Mucosa of stomach (tissue), 1 donor: ENCODE measurements around the gene GABRR2.
"Not testable (repeated sequence)": the region's sequence is repeated elsewhere in the genome, so short reads cannot be mapped to it uniquely, and the experiment has no call there.

ENCODE experiments used
- H3K27me3 ChIP-seq: one replicate; pipeline ENCODE4 v1.7.0; 2013; ENCODE audit warnings: mild to moderate bottlenecking, low read length; ENCODE audit not compliant: control insufficient read depth, insufficient read depth
- H3K36me3 ChIP-seq: one replicate; pipeline ENCODE4 v1.7.0; 2013; ENCODE audit warnings: low read length; ENCODE audit not compliant: control insufficient read depth, insufficient read depth
- H3K4me1 ChIP-seq: one replicate; pipeline ENCODE4 v1.7.0; 2013; ENCODE audit warnings: mild to moderate bottlenecking, low read length; ENCODE audit not compliant: control insufficient read depth, insufficient read depth
- H3K4me3 ChIP-seq: one replicate; pipeline ENCODE4 v1.7.0; 2013; ENCODE audit warnings: low read length
- H3K9ac ChIP-seq: one replicate; pipeline ENCODE4 v1.7.0; 2013; ENCODE audit warnings: mild to moderate bottlenecking, low read length, moderate library complexity
- H3K9me3 ChIP-seq: one replicate; pipeline ENCODE4 v1.7.0; 2013; ENCODE audit warnings: mild to moderate bottlenecking, low read length, moderate library complexity; ENCODE audit not compliant: control insufficient read depth
- donor health status: Pancreatic carcinoma.

The GABRR2 gene

DNA sequence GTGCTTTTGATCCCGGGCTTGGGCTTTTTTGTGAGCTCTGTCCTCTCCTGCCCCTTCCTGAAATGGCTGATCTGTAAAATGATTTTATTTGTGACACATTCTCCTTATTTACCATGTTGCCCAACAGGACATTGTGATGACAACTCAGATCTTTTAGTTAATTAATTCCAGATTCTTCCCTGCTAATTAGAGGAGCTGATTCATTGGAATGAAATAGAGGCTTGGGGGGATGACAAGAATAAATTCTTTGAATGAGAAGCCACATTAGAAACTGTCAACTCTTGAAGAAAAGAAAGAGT is 71.8 kb downstream of the GABRR2 start:
- H3K27me3 ChIP-seq: no peaks in the 10 kb centered on the region
- H3K36me3 ChIP-seq: no peaks in the 10 kb centered on the region
- H3K4me3 ChIP-seq: no peak overlapping the region
- H3K9me3 ChIP-seq: no peaks in the 10 kb centered on the region
- H3K4me1 ChIP-seq: no peaks in the 10 kb centered on the region
- H3K9ac ChIP-seq: no peak overlapping the region

DNA sequence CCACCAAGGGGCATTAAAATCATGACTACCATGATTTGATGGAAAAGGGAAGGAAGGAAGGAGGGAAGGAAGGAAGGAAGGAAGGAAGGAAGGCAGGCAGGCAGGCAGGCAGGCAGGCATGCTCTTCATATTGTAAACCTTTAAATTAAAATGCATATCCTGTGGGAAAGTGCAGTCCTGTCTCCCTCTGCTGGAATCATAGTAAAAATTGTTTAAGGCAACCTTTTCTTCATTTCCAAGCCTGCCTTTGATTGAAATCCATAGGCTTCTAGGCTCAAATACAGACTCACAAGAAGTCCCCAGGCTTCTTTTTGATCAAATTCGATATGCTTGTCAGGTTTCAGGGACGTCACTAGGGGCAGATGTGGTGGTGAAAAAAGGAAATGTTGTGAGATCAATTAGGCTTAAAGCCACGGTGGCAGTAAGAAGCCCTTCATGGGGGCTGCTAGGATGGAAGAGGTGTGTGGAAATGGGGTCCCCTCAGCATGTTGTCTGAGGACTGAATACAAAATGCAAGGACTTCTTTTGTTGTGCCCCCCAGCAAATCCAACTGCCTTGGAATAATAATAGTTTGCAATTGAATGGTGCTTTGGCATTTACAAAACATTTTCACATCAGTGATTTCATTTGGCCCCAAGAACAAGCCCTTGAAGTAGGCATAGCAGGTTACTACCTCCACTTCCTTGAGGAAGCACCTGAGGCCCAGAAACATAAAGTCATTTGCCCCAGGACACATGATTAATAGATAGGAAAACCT is 72.3 kb downstream of the GABRR2 start:
- H3K9me3 ChIP-seq: no peaks in the 10 kb centered on the region
- H3K4me3 ChIP-seq: no peak overlapping the region
- H3K9ac ChIP-seq: no peak overlapping the region
- no peaks in the 10 kb centered on the region for H3K27me3 ChIP-seq
- no peaks in the 10 kb centered on the region for H3K36me3 ChIP-seq
- H3K4me1 ChIP-seq: no peaks in the 10 kb centered on the region

DNA sequence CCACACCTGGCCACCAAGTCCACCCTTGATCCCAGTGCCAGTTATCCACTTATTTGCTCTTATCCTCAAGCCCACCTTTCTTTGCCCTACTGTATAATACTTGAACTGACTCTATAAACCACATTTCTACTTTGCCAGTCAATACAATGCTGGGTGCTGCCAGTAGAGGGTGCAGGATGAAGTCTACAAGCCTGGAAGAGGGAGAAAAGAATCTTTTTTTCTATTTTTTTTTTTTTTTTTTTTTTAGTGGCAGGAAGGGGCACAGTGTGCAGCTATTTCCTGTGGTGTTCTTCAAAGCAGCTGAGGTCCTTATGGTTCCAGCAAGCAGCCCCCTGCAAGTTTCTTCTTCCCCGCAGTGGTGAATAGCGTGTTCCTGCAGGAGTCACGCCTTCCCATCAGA is 75.8 kb downstream of the GABRR2 start:
- no peaks in the 10 kb centered on the region for H3K4me1 ChIP-seq
- H3K4me3 ChIP-seq: no peak overlapping the region
- no peaks in the 10 kb centered on the region for H3K27me3 ChIP-seq
- H3K9me3 ChIP-seq: no peaks in the 10 kb centered on the region
- H3K9ac ChIP-seq: no peak overlapping the region
- no peaks in the 10 kb centered on the region for H3K36me3 ChIP-seq

DNA sequence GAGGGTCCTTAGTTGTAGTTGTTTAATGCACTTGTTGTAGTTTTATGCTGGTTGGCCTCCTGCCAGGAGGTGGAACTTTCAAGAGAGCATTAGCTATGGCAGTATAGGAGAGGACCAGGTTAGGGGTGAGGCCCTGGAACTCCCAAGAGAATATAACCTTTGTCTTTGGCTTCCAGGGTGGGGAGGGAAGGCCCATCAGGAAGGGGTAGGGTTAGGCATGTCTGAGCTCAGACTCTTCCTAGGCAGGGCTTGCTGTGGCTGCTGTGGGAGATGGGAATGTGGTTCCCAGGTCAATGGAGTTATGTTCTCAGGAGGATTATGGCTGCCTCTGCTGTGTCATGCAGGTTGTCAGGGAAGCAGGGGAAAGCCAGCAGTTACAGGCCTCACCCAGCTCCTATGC is 77.9 kb downstream of the GABRR2 start:
- no peaks in the 10 kb centered on the region for H3K9me3 ChIP-seq
- no peak overlapping the region for H3K9ac ChIP-seq
- H3K36me3 ChIP-seq: no peaks in the 10 kb centered on the region
- no peak overlapping the region for H3K4me3 ChIP-seq
- H3K4me1 ChIP-seq: no peaks in the 10 kb centered on the region
- H3K27me3 ChIP-seq: no peaks in the 10 kb centered on the region

DNA sequence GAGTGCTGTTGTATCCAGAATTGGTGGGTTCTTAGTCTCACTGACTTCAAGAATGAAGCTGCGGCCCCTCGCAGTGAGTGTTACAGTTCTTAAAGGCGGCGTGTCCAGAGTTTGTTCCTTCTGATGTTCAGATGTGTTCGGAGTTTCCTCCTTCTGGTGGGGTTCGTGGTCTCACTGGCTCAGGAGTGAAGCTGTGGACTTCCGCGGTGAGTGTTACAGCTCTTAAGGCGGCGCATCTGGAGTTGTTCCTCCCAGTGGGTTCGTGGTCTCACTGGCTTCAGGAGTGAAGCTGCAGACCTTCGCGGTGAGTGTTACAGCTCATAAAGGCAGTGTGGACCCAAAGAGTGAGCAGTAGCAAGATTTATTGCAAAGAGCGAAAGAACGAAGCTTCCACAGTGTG is 81.5 kb downstream of the GABRR2 start:
- not testable (repeated sequence) for H3K4me3 ChIP-seq, H3K9ac ChIP-seq, H3K9me3 ChIP-seq, H3K36me3 ChIP-seq, H3K4me1 ChIP-seq, H3K27me3 ChIP-seq

DNA sequence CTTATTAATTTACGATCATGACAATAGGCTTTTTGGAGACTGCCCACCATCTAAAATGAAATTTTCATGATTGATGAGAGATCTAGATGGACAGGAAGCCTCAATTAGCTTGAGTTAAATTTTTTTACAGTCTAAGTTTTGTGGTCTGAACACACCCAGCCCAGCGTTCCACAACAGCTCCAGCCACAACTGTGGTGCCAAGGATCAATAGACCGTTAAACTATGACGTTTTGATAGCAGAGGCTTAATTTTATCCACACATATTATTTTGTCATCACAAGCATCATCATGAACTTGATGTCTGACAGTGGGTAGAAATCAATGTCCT is 92.4 kb downstream of the GABRR2 start:
- H3K9me3 ChIP-seq: no peaks in the 10 kb centered on the region
- no peak overlapping the region for H3K4me3 ChIP-seq
- H3K27me3 ChIP-seq: no peaks in the 10 kb centered on the region
- H3K9ac ChIP-seq: no peak overlapping the region
- no peaks in the 10 kb centered on the region for H3K4me1 ChIP-seq
- no peaks in the 10 kb centered on the region for H3K36me3 ChIP-seq

DNA sequence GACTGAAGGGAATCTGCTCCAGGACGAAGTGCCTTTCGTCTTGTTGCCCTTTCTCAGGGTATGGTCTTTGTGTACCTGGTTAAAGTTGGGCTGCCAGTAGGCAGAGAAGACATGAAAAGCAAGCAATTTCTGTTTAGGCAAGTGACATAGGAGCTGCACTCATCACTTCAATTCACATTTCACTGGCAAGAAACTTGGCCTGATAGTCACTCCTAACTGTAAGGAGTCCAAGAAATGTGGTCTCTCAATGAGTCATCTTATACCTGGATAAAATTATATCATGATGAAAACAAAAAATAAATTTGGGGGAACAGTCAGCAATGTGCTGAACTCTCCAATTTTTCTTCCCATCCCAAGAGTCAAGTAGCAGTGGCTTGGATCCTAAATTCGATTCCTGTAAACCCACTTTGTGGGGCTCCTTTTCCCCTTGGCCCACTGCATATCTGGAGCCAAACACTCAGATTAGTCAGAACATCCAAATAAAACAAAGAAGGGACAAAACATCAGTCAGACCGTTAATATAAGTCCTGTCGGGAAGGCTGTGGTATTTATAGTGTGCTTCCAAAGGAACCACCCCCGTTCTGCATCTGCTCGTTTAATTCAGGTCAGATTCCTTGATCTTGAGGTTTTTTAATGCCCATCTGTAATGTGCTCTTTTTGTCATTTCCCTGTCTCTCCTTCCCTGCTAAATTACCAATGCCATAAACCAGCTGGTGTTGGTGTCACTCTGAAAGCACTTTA is 93.0 kb downstream of the GABRR2 start:
- no peaks in the 10 kb centered on the region for H3K9me3 ChIP-seq
- H3K4me1 ChIP-seq: no peaks in the 10 kb centered on the region
- no peaks in the 10 kb centered on the region for H3K36me3 ChIP-seq
- H3K27me3 ChIP-seq: no peaks in the 10 kb centered on the region
- no peak overlapping the region for H3K4me3 ChIP-seq
- no peak overlapping the region for H3K9ac ChIP-seq

DNA sequence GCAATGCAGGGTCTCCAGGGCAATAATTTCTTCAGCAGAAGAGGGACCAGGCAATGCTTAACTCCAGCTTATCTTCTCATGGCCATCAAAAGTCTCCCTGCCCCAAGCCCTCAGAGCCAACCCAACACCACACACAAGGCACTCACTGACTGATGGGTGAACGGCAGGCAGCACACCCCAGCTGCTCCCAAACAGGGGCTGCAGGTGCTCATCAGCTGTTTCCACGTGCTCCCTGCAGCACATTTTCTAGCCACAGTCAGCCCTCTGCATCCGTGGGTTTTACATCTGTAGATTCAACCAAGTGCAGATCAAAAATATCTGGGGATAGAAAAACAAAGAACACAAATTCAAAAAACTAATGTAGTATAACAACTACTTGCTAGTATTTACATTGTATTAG is 94.0 kb downstream of the GABRR2 start:
- Histone ChIP-seq H3K9ac (no peak overlapping the region), H3K4me1 (no peaks in the 10 kb centered on the region), H3K9me3 (no peaks in the 10 kb centered on the region), H3K4me3 (no peak overlapping the region), H3K27me3 (no peaks in the 10 kb centered on the region), H3K36me3 (no peaks in the 10 kb centered on the region)

DNA sequence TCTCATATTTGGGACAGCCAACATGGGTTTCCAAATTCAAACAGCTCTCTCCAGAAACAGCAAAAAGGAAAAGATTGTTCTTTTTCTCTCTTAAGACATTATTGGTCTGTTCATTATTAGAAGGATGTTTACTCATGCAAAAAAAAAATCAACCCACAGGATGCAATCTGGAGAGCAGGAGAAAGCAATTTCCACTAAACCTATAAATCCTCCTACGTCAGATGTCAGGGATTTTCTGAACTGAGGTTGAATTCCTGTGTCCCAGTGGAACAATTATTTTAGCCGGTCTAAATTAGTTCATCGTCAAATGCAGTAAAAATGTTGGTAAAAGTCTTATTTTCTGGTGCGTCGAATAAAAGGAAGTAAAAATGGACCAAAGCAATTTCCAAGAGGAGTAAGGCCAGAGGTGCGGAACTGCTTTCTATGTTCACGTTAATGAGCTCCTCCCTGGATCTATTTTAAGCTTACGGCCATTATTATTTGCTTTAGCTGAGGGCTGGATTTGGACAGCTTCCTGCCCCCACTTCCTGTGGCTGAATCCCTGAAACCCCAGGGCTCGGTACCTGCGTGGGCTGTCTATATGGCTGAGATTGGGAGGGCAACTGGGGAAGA is 97.7 kb downstream of the GABRR2 start, which contains the start of gene GABRR1:
Gene GABRR1 (minus strand): TSS at position 60 of the 612 bp plus-strand sequence. CDS start 36 bp downstream, at position 24.
- Histone ChIP-seq H3K36me3 (no peaks in the 10 kb centered on the region), H3K4me1 (no peaks in the 10 kb centered on the region), H3K9me3 (no peaks in the 10 kb centered on the region), H3K9ac (no peak within 1 kb of the TSS), H3K27me3 (no peaks in the 10 kb centered on the region), H3K4me3 (no peak within 1 kb of the TSS)

DNA sequence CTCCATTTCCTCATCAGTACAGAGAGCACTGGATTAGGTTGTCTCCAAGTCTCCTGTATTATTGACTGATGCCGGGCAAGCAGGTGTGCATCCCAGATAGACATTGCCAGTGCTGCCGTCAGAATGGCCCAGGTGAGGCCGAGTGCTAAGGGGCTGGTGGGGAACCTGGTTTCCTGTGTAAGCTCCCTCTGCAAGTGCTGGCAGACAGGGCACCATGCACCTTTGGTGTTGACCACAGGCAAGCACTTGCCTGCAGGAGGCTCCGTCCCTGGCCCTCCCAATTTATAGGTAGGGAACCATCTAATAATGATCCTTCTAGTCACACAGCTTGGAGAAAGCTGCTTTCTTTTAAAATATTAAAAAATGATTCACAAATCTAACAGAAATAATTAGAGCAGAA is 98.7 kb downstream of the GABRR2 start:
- no peaks in the 10 kb centered on the region for H3K4me1 ChIP-seq
- no peak overlapping the region for H3K9ac ChIP-seq
- no peak overlapping the region for H3K4me3 ChIP-seq
- H3K36me3 ChIP-seq: no peaks in the 10 kb centered on the region
- no peaks in the 10 kb centered on the region for H3K27me3 ChIP-seq
- no peaks in the 10 kb centered on the region for H3K9me3 ChIP-seq

DNA sequence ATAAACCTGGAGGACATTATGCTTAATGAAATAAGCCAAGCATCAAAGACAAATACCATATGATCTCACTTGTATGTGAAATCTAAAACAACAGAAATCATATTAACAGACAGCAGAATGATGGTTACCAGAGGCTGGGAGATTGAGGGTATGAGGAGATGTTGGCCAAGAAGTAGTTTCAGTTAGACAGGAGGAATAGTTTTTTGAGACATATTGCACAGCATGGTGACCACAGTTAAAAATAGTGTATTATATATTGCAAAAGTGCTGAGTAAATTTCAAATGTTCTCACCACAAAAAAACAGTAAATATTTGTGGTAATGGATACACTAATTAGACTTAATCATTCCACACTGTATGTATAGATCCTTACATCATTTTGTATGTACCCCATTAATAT is 99.7 kb downstream of the GABRR2 start:
- no peak overlapping the region for H3K9ac ChIP-seq
- H3K36me3 ChIP-seq: no peaks in the 10 kb centered on the region
- no peak overlapping the region for H3K4me3 ChIP-seq
- H3K9me3 ChIP-seq: no peaks in the 10 kb centered on the region
- H3K4me1 ChIP-seq: no peaks in the 10 kb centered on the region
- H3K27me3 ChIP-seq: no peaks in the 10 kb centered on the region

DNA sequence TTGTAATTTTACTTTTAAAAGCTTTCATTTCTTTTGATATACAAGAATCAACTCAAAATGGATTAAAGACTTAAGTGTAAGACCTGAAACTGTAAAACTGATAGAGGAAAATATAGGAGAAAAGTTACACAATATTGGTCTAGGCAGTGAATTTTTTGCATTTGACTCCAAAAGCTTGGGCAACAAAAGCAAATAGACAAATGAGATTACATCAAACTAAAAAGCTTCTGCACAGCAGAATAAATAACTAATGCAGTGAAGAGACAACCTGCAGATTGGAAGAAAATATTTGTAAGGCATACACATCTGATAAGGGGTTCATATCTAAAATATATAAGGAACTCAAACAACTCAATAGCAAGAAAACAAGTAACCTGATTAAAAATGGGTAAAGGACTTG is 100.9 kb downstream of the GABRR2 start:
- Histone ChIP-seq H3K4me3 (no peak overlapping the region), H3K4me1 (no peaks in the 10 kb centered on the region), H3K9me3 (no peaks in the 10 kb centered on the region), H3K36me3 (no peaks in the 10 kb centered on the region), H3K9ac (no peak overlapping the region), H3K27me3 (no peaks in the 10 kb centered on the region)
